ENCODE measurements around the gene PIK3C3.

PIK3C3 gene

DNA sequence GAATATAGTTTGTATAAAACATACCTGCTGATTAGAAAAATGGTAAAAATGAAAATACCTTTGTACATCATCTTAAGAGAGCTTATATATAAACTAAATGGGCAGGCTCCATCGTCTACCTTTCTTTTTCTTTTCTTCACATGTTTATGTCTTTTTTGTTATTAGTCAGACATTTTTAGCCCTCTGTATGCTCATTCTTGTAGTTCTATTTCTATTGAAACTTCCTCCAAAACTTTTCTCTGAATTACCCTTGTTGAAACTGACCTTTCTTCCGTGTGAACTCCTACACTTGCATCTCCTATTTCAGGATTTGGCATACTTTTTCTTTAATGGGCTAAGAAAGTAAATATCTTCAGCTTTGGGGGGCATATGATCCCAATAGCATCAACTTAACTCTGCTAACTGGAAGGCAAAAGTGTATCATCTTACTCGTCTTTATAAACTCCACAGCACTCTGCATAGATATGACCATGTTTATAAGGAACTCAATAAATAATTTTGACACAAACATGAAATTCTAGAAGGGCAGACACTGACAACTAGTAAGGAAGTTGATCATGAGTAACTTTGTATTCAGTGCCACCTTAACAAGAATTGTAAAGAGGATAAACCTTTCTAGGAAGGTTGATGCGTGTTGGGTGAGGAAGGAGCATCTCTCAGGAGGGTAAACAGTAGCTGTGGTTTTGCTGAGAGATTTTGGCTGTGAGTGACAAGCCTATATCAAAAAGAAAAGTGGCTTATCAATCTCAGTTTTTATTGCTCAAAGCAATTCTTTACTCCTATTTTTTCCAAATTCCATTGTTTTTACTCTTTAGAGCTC, 127.6 kb downstream of the PIK3C3 start (continued):
- TF ChIP-seq, protein P1, sequence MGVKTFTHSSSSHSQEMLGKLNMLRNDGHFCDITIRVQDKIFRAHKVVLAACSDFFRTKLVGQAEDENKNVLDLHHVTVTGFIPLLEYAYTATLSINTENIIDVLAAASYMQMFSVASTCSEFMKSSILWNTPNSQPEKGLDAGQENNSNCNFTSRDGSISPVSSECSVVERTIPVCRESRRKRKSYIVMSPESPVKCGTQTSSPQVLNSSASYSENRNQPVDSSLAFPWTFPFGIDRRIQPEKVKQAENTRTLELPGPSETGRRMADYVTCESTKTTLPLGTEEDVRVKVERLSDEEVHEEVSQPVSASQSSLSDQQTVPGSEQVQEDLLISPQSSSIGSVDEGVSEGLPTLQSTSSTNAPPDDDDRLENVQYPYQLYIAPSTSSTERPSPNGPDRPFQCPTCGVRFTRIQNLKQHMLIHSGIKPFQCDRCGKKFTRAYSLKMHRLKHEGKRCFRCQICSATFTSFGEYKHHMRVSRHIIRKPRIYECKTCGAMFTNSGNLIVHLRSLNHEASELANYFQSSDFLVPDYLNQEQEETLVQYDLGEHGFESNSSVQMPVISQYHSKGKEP (tag by site-specific recombination; IDR thresholded peaks at IDR 0.05) = no peak
- TF ChIP-seq, protein P2, sequence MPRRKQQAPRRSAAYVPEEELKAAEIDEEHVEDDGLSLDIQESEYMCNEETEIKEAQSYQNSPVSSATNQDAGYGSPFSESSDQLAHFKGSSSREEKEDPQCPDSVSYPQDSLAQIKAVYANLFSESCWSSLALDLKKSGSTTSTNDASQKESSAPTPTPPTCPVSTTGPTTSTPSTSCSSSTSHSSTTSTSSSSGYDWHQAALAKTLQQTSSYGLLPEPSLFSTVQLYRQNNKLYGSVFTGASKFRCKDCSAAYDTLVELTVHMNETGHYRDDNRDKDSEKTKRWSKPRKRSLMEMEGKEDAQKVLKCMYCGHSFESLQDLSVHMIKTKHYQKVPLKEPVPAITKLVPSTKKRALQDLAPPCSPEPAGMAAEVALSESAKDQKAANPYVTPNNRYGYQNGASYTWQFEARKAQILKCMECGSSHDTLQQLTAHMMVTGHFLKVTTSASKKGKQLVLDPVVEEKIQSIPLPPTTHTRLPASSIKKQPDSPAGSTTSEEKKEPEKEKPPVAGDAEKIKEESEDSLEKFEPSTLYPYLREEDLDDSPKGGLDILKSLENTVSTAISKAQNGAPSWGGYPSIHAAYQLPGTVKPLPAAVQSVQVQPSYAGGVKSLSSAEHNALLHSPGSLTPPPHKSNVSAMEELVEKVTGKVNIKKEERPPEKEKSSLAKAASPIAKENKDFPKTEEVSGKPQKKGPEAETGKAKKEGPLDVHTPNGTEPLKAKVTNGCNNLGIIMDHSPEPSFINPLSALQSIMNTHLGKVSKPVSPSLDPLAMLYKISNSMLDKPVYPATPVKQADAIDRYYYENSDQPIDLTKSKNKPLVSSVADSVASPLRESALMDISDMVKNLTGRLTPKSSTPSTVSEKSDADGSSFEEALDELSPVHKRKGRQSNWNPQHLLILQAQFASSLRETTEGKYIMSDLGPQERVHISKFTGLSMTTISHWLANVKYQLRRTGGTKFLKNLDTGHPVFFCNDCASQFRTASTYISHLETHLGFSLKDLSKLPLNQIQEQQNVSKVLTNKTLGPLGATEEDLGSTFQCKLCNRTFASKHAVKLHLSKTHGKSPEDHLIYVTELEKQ (tag by site-specific recombination; IDR thresholded peaks at IDR 0.05; ENCODE audit: borderline replicate concordance) = no peak
- no peak for TF ChIP-seq ZNF211 (tag by site-specific recombination; IDR thresholded peaks at IDR 0.05; ENCODE audit: low read depth)
- TF ChIP-seq, protein P3, sequence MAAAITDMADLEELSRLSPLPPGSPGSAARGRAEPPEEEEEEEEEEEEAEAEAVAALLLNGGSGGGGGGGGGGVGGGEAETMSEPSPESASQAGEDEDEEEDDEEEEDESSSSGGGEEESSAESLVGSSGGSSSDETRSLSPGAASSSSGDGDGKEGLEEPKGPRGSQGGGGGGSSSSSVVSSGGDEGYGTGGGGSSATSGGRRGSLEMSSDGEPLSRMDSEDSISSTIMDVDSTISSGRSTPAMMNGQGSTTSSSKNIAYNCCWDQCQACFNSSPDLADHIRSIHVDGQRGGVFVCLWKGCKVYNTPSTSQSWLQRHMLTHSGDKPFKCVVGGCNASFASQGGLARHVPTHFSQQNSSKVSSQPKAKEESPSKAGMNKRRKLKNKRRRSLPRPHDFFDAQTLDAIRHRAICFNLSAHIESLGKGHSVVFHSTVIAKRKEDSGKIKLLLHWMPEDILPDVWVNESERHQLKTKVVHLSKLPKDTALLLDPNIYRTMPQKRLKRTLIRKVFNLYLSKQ (tag by site-specific recombination; IDR thresholded peaks at IDR 0.05; ENCODE audit: borderline replicate concordance) = no peak
- TF ChIP-seq ZNF660 (tag by site-specific recombination; IDR thresholded peaks at IDR 0.05) = no peak
- TF ChIP-seq ZNF623 (tag by site-specific recombination; IDR thresholded peaks at IDR 0.05) = no peak

DNA sequence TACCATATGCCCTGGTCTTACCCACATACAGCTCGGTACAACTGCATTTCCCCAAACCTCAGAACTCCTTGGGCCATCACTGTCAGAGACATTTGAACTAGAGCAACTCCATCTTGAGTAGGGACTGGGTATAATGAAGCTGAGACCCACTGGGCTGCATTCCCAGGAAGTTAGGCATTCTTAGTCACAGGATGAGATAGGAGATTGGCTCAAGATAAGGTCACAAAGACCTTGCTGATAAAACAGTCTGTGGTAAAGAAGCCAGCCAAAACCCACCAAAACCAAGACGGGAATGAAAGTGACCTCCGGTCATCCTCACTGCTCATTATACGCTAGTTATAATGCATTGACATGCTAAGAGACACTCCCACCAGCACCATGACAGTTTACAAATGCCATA, 131.3 kb downstream of the PIK3C3 start:
- H3K4me3 ChIP-seq (ENCODE audit: low read depth, low read length) = no peak overlapping the region
- no peaks in the 10 kb centered on the region for H3K4me1 ChIP-seq (ENCODE audit: control insufficient read depth, insufficient read depth, low read length)
- ChIA-PET CTCF (no interaction called here), POLR2A (no interaction called here)
- peaks cover 0 to 4% of the 10 kb centered on the region in 2 experiments; a peak in 2 of 3 replicates for H3K36me3 ChIP-seq (ENCODE audit: control insufficient read depth in 2 of 2, insufficient read depth in 1 of 2, low read length in 2 of 2)
- no peak for TF ChIP-seq HOXC10 (CRISPR knock-in tag; IDR thresholded peaks at IDR 0.05)
- TF ChIP-seq, protein P4, sequence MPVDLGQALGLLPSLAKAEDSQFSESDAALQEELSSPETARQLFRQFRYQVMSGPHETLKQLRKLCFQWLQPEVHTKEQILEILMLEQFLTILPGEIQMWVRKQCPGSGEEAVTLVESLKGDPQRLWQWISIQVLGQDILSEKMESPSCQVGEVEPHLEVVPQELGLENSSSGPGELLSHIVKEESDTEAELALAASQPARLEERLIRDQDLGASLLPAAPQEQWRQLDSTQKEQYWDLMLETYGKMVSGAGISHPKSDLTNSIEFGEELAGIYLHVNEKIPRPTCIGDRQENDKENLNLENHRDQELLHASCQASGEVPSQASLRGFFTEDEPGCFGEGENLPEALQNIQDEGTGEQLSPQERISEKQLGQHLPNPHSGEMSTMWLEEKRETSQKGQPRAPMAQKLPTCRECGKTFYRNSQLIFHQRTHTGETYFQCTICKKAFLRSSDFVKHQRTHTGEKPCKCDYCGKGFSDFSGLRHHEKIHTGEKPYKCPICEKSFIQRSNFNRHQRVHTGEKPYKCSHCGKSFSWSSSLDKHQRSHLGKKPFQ (tag by site-specific recombination; IDR thresholded peaks at IDR 0.05) = no peak
- no peak for TF ChIP-seq ZFP37 (tag by site-specific recombination; IDR thresholded peaks at IDR 0.05)
- no peak for TF ChIP-seq SP2 (tag by site-specific recombination; IDR thresholded peaks at IDR 0.05)
- no peak for TF ChIP-seq ZNF529 (tag by site-specific recombination; IDR thresholded peaks at IDR 0.05; ENCODE audit: insufficient replicate concordance)
- no peak for TF ChIP-seq ZNF548 (tag by site-specific recombination; IDR thresholded peaks at IDR 0.05)
- TF ChIP-seq, protein P5, sequence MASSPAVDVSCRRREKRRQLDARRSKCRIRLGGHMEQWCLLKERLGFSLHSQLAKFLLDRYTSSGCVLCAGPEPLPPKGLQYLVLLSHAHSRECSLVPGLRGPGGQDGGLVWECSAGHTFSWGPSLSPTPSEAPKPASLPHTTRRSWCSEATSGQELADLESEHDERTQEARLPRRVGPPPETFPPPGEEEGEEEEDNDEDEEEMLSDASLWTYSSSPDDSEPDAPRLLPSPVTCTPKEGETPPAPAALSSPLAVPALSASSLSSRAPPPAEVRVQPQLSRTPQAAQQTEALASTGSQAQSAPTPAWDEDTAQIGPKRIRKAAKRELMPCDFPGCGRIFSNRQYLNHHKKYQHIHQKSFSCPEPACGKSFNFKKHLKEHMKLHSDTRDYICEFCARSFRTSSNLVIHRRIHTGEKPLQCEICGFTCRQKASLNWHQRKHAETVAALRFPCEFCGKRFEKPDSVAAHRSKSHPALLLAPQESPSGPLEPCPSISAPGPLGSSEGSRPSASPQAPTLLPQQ (tag by site-specific recombination; IDR thresholded peaks at IDR 0.05) = no peak
- TF ChIP-seq YY1 (tag by site-specific recombination; IDR thresholded peaks at IDR 0.05) = no peak
- TF ChIP-seq, protein P6, sequence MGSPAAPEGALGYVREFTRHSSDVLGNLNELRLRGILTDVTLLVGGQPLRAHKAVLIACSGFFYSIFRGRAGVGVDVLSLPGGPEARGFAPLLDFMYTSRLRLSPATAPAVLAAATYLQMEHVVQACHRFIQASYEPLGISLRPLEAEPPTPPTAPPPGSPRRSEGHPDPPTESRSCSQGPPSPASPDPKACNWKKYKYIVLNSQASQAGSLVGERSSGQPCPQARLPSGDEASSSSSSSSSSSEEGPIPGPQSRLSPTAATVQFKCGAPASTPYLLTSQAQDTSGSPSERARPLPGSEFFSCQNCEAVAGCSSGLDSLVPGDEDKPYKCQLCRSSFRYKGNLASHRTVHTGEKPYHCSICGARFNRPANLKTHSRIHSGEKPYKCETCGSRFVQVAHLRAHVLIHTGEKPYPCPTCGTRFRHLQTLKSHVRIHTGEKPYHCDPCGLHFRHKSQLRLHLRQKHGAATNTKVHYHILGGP (tag by site-specific recombination; IDR thresholded peaks at IDR 0.05) = no peak
- H3K9me3 ChIP-seq (ENCODE audit: control insufficient read depth, insufficient read depth, low read depth, low read length) = no peaks in the 10 kb centered on the region
- no peak overlapping the region for H3K27ac ChIP-seq (ENCODE audit: extremely low read depth, low read depth, low read length)
